GM18502 (cell line): ENCODE data around the gene AP2A2.
A peak's percentile ranks its signal among the peaks of the same experiment; 100 is the strongest.

ENCODE experiments used
- ATAC-seq: cut with Tn5 transposase; IDR thresholded peaks from one replicate; pipeline ENCODE4 v1.9.1; 2021; ENCODE audit warnings: mild to moderate bottlenecking; ENCODE audit not compliant: unreplicated experiment, poor library complexity

The AP2A2 gene

GRCh38 chr11:1050581-1051355, 125.1 kb downstream of the AP2A2 start:
- peak; percentile 78 for ATAC-seq

- ATAC-seq, result peak; percentile 10
These were observed 125.9 kb downstream of the AP2A2 start for GRCh38 chr11:1051356-1052132.

GRCh38 chr11:1052133-1053011, 126.7 kb downstream of the AP2A2 start:
- ATAC-seq, result no peak

GRCh38 chr11:1053121-1053901, 127.6 kb downstream of the AP2A2 start:
- no peak for ATAC-seq

GRCh38 chr11:1054143-1055108, 128.8 kb downstream of the AP2A2 start:
- ATAC-seq, result no peak

GRCh38 chr11:1055109-1055703, 129.5 kb downstream of the AP2A2 start:
- no peak for ATAC-seq

GRCh38 chr11:1055990-1056771, 130.5 kb downstream of the AP2A2 start:
- ATAC-seq, result no peak

- no peak for ATAC-seq
These were observed 132.1 kb downstream of the AP2A2 start for GRCh38 chr11:1057806-1058205.

GRCh38 chr11:1059759-1060158, 134.1 kb downstream of the AP2A2 start:
- no peak for ATAC-seq

GRCh38 chr11:1060410-1060809, 134.7 kb downstream of the AP2A2 start:
- no peak for ATAC-seq

- no peak for ATAC-seq
These were observed 135.4 kb downstream of the AP2A2 start for GRCh38 chr11:1060852-1061616.
